Adrenal gland (tissue), 12 donors: Measurements from ENCODE around the gene NCOA1. TPM values are rescaled to one million over a fixed set of nuclear protein-coding genes. Genes with fewer than 3 reads are reported as not detected.

Source experiments
- DNase-seq, 7 donors: peaks; one replicate each; pipeline ENCODE4 v3.0.0-alpha.2; 2019 to 2020
- H3K27ac ChIP-seq, 5 donors: fragments of 200-600 bp; sonication (generic) in 4 of 5; 1 replicate in 3 of 5; 2 replicates in 2 of 5; pipeline versions ENCODE4 v1.5.1 to v1.8.0; 2016 to 2020; ENCODE audit warnings: mild to moderate bottlenecking in 1 of 5
- H3K27me3 ChIP-seq: fragments of 200-600 bp; 2 replicates; pipeline ENCODE4 v1.8.0; 2021
- H3K36me3 ChIP-seq, 2 donors: fragments of 200-600 bp; replicated peaks in 1 of 2; 1 replicate in 1 of 2; 2 replicates in 1 of 2; pipeline versions ENCODE4 v1.5.1 to v1.8.0; 2018 to 2022
- H3K4me1 ChIP-seq, 2 donors: fragments of 200-600 bp; replicated peaks in 1 of 2; 1 replicate in 1 of 2; 2 replicates in 1 of 2; pipeline versions ENCODE4 v1.5.1 to v1.8.0; 2018 to 2021
- H3K4me3 ChIP-seq, 4 donors: fragments of 200-600 bp; sonication (generic) in 3 of 4; one replicate each; pipeline ENCODE4 v1.5.1; 2016 to 2018
- H3K9me3 ChIP-seq, 3 donors: fragments of 200-600 bp; sonication (generic) in 1 of 3; replicated peaks in 1 of 3; 1 replicate in 2 of 3; 2 replicates in 1 of 3; pipeline versions ENCODE4 v1.5.1 to v1.8.0; 2016 to 2021
- POLR2A ChIP-seq, 2 donors: fragments of 450-650 bp; IDR thresholded peaks; one replicate each; pipeline ENCODE4 v1.6.1; 2017; ENCODE audit warnings: antibody characterized with exemption in 2 of 2, mild to moderate bottlenecking in 2 of 2, moderate library complexity in 1 of 2
- WGBS, 4 donors: extraction: QIAGEN DNeasy Blood & Tissue Kit in 2 of 4; methylation state at CpG; one replicate each; pipeline versions ENCODE4 v1.1.5 to v1.1.7; 2013 to 2017; 5-methylcytosine and 5-hydroxymethylcytosine counted together
- intact Hi-C, 2 donors: fragments of 100-400 bp; cut with DNase I; formaldehyde crosslinking; loops; one replicate each; pipeline versions ENCODE4 v1.14.1 to v1.15.0; 2022 to 2023
- polyA plus RNA-seq, 3 donors: library from polyadenylated mRNA; stranded (reverse); fragments of 200-250 nt in 2 of 3; fragments of 350-450 nt in 1 of 3; fragmentation: Illumina TruSeq in 1 of 3; extraction: RNeasy Lipid Tissue Mini Kit (QIAGEN cat#74804) in 1 of 3; gene quantifications; one replicate each; pipeline ENCODE4 v1.2.3, GENCODE V29; 2013 to 2014
- total RNA-seq, 9 donors: library from RNA; depleted of rRNA in 4 of 9; stranded (reverse); fragments of >200 nt in 4 of 9; fragments of 120-200 nt in 1 of 9; fragmentation: NEBNext Ultra II Directional in 1 of 9; extraction: Animal tissue kit (Norgen Biotek cat#: 25700) in 1 of 9; gene quantifications; one replicate each; pipeline versions ENCODE4 v1.1.0 to v1.2.4, GENCODE V29; 2013 to 2023
- TF ChIP-seq, protein P1 (sequence below), 6 experiments: fragments of 450-650 bp in 4 of 6; fragments of 200-600 bp in 2 of 6; sonication (generic) in 1 of 6; IDR thresholded peaks; 1 replicate in 5 of 6; 2 replicates in 1 of 6; pipeline versions ENCODE4 v1.5.1 to v1.8.0; 2016 to 2021; ENCODE audit warnings: antibody characterized with exemption in 6 of 6, mild to moderate bottlenecking in 2 of 6, moderate library complexity in 1 of 6
- donor health status: healthy with polysubstance abuse.
- donor health status: Bipolar disorder and iron deficiency.
- donor health status: DM: yes; HTN: yes; CAD: no.
- donor health status: DM: no; HTN: no; CAD: no.
- donor health status: DM: no; HTN: no; CAD: no.
- donor health status: DM: yes; HTN: yes; CAD: no.

NCOA1 gene
- total and polyA plus RNA-seq, 12 donors: 13.6 to 85.5 (median 43.6) TPM

DNA sequence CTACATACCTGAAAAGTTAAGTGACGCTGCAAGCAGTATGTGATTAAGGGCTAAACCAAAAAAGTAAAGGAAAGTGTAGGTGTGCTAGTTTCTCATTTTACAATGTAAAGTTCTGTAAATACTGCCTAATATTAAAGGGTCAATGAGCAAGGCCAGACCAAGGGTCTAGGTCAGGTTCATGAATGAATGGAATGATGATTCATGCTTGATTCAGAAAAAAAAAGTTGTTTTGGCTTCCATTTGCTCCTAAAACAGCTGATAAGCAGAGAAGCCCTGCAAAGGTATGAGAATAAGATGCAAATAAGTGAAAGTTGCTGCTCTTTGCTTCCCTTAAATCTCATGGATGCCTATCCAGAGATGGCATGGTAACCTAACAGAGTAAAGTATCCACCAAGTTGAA, 240.9 kb downstream of the NCOA1 start:
- intact Hi-C loops: no loop called here
- peaks cover 0 to 30% of the 10 kb centered on the region in 2 donors for H3K36me3 ChIP-seq
- no peak overlapping the region for H3K27ac ChIP-seq
- no peaks in the 10 kb centered on the region for H3K27me3 ChIP-seq
- DNase-seq: no peak
- H3K4me3 ChIP-seq: no peak overlapping the region
- no peak for TF ChIP-seq POLR2A (IDR thresholded peaks at IDR 0.05)
- TF ChIP-seq, protein P1, sequence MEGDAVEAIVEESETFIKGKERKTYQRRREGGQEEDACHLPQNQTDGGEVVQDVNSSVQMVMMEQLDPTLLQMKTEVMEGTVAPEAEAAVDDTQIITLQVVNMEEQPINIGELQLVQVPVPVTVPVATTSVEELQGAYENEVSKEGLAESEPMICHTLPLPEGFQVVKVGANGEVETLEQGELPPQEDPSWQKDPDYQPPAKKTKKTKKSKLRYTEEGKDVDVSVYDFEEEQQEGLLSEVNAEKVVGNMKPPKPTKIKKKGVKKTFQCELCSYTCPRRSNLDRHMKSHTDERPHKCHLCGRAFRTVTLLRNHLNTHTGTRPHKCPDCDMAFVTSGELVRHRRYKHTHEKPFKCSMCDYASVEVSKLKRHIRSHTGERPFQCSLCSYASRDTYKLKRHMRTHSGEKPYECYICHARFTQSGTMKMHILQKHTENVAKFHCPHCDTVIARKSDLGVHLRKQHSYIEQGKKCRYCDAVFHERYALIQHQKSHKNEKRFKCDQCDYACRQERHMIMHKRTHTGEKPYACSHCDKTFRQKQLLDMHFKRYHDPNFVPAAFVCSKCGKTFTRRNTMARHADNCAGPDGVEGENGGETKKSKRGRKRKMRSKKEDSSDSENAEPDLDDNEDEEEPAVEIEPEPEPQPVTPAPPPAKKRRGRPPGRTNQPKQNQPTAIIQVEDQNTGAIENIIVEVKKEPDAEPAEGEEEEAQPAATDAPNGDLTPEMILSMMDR (IDR thresholded peaks at IDR 0.05): no peak
- no peaks in the 10 kb centered on the region for H3K9me3 ChIP-seq
- H3K4me1 ChIP-seq: peaks cover 9 to 19% of the 10 kb centered on the region in 2 donors
- 83 to 96% (median 91%) methylated on average over 1 of the region's 1 CpG for WGBS, 4 donors

- intact Hi-C loops: no loop called here
- 91 to 97% (median 93%) methylated on average over 2 of the region's 2 CpGs for WGBS, 4 donors
- Histone ChIP-seq H3K27me3 (no peaks in the 10 kb centered on the region), H3K27ac (no peak overlapping the region), H3K4me3 (no peak overlapping the region), H3K9me3 (no peaks in the 10 kb centered on the region), H3K4me1 (peaks cover 9 to 19% of the 10 kb centered on the region in 2 donors), H3K36me3 (peaks cover 0 to 6% of the 10 kb centered on the region in 2 donors)
- TF ChIP-seq, protein P1 (IDR thresholded peaks at IDR 0.05): no peak
- TF ChIP-seq POLR2A (IDR thresholded peaks at IDR 0.05): no peak
- no peak for DNase-seq
Measured at GRCh38 chr2:24734741-24735140, 243.7 kb downstream of the NCOA1 start.

DNA sequence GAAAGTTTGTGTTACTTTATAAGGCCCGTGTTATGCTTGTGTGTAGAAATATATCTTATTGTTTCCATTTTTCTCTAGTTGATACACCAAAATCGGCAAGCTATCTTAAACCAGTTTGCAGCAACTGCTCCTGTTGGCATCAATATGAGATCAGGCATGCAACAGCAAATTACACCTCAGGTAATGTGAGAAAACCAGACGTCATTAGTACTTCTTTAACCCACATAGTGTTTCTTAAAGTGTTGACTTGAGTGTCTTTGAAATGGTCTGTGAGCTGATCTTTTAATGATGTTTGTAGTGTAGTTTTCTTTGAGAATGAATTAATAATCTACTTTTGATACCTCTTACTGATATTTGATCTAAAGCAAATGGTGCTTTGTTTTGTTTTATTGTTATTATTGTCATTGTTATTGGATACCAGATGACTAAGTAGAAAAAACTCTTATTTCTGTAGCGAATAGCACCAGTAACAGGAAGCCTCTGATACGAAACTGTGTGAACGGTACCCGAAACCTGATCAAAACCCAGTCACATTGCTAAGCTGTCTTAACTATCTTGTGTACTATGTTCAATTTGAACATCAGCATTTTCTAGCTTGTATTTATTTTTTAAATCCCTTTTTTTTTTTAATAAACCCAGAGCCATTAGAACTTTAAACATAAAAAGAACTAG, 248.4 kb downstream of the NCOA1 start:
- H3K4me3 ChIP-seq: no peak overlapping the region
- DNase-seq: no peak
- H3K27ac ChIP-seq: no peak overlapping the region
- intact Hi-C loops: no loop called here
- WGBS, 4 donors: 93 to 97% (median 94%) methylated on average over 7 of the region's 7 CpGs
- H3K27me3 ChIP-seq: no peaks in the 10 kb centered on the region
- peaks cover 0 to 10% of the 10 kb centered on the region in 2 donors for H3K36me3 ChIP-seq
- TF ChIP-seq POLR2A (IDR thresholded peaks at IDR 0.05): no peak
- TF ChIP-seq, protein P1 (IDR thresholded peaks at IDR 0.05): no peak
- no peaks in the 10 kb centered on the region for H3K9me3 ChIP-seq
- H3K4me1 ChIP-seq: peaks cover 0 to 18% of the 10 kb centered on the region in 2 donors

DNA sequence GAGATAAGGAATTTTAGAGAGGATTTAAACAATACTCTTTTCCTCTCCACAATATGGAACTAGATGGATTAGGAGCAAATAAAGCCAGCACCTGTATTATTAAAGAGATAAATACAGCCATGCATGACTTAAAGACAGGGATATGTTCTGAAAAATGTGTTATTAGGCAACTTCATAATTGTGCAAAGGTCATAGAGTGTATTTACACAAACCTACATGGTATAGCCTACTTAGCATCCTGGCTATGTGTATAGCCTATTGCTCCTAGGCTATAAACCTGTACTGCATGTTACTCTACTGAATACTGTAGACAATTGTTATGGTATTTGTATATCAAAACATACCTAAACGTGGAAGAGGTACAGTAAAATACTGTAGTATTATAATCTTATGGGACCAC, 249.1 kb downstream of the NCOA1 start:
- DNase-seq: no peak
- peaks cover 0 to 10% of the 10 kb centered on the region in 2 donors for H3K36me3 ChIP-seq
- intact Hi-C loops: no loop called here

More for the DNA sequence above, 249.1 kb downstream of the NCOA1 start:
- Histone ChIP-seq H3K27me3 (no peaks in the 10 kb centered on the region), H3K9me3 (no peaks in the 10 kb centered on the region), H3K4me3 (no peak overlapping the region), H3K4me1 (peaks cover 0 to 20% of the 10 kb centered on the region in 2 donors), H3K27ac (no peak overlapping the region)
- TF ChIP-seq POLR2A (IDR thresholded peaks at IDR 0.05): no peak
- TF ChIP-seq, protein P1 (IDR thresholded peaks at IDR 0.05): no peak
- 87 to 97% (median 94%) methylated on average over 1 of the region's 1 CpG for WGBS, 4 donors
